GM12878 (cell line): ENCODE measurements around the gene MYLK4. TPM values are rescaled to one million over a fixed set of nuclear protein-coding genes. Genes with fewer than 3 reads are reported as not detected.

Source experiments
- ATAC-seq: fragments of 200-7000 bp; cut with Tn5 transposase; 3 replicates; pipeline ENCODE4 v1.9.1; 2020; ENCODE audit warnings: mild to moderate bottlenecking, moderate library complexity
- BruUV-seq: library from RNA; stranded (reverse); fragments of 400-500 nt; replicated peaks from 2 replicates; lab custom pipeline; 2021; lab: Mats Ljungman, UMichigan
- CTCF ChIA-PET: fragments of 300-600 bp; sonication (Branson Sonifier 250); formaldehyde crosslinking; extraction: SDS; loops from one replicate; lab custom pipeline; 2021; ENCODE audit warnings: inconsistent platforms; lab: Yijun Ruan, JAX
- POLR2A ChIA-PET: fragments of 350-600 bp; formaldehyde crosslinking; extraction: SDS; loops from one replicate; lab custom pipeline; 2021; ENCODE audit warnings: inconsistent platforms; lab: Charles Lee
- RAD21 ChIA-PET: fragments of 300-600 bp; sonication (Branson Sonifier 250); formaldehyde crosslinking; loops from one replicate; lab custom pipeline; 2023; ENCODE audit warnings: antibody characterized with exemption; ENCODE audit not compliant: unreplicated experiment; lab: Charles Lee
- SMC1A ChIA-PET: fragments of 300-600 bp; sonication (Branson Sonifier 250); formaldehyde crosslinking; loops from one replicate; lab custom pipeline; 2023; ENCODE audit not compliant: unreplicated experiment, uncharacterized antibody; lab: Charles Lee
- DNase-seq: peaks from one replicate; pipeline ENCODE4 v3.0.0-alpha.2; 2011; ENCODE audit warnings: low read depth, low spot score
- FAIRE-seq: peaks from 3 replicates; lab custom pipeline; 2011; peaks lifted over from hg19 to GRCh38; lab: Jason Lieb, UNC
- H2AFZ ChIP-seq: 2 replicates; pipeline ENCODE4 v1.6.0; 2011; ENCODE audit warnings: low read depth, low read length, control low read depth; ENCODE audit not compliant: control insufficient read depth
- H3K27ac ChIP-seq: 2 replicates; pipeline ENCODE4 v1.5.1; 2011; ENCODE audit warnings: control low read depth; ENCODE audit not compliant: control insufficient read depth, insufficient read depth
- H3K27me3 ChIP-seq, 2 experiments: replicated peaks in 1 of 2; 2 replicates each; pipeline versions ENCODE4 v1.6.0 to v1.6.1; 2011; ENCODE audit warnings: low read length in 1 of 2; ENCODE audit not compliant: control insufficient read depth in 2 of 2, insufficient read depth in 2 of 2
- H3K36me3 ChIP-seq, 2 experiments: 2 replicates each; pipeline ENCODE4 v1.5.1; 2011; ENCODE audit warnings: low read length in 1 of 2; ENCODE audit not compliant: control insufficient read depth in 2 of 2, insufficient read depth in 2 of 2
- H3K4me1 ChIP-seq: 2 replicates; pipeline ENCODE4 v1.6.1; 2011; ENCODE audit warnings: mild to moderate bottlenecking, low read length, moderate library complexity, mixed read lengths; ENCODE audit not compliant: control insufficient read depth, insufficient read depth
- H3K4me2 ChIP-seq: 2 replicates; pipeline ENCODE4 v1.6.0; 2011; ENCODE audit warnings: control low read depth; ENCODE audit not compliant: control insufficient read depth, insufficient read depth
- H3K4me3 ChIP-seq: fragments of 200-600 bp; sonication (generic); 2 replicates; pipeline ENCODE4 v1.5.1; 2016
- H3K79me2 ChIP-seq: 2 replicates; pipeline ENCODE4 v1.6.0; 2011; ENCODE audit warnings: low read length; ENCODE audit not compliant: control insufficient read depth, insufficient read depth
- H3K9ac ChIP-seq: 2 replicates; pipeline ENCODE4 v1.8.0; 2011; ENCODE audit warnings: low read length, control low read depth, mixed read lengths; ENCODE audit not compliant: control insufficient read depth, insufficient read depth
- H3K9me3 ChIP-seq: replicated peaks from 3 replicates; pipeline ENCODE4 v1.5.1; 2011; ENCODE audit warnings: mild to moderate bottlenecking, low read length; ENCODE audit not compliant: control insufficient read depth, insufficient read depth
- H4K20me1 ChIP-seq: 2 replicates; pipeline ENCODE4 v1.6.0; 2011; ENCODE audit not compliant: control insufficient read depth, insufficient read depth
- EP300 ChIP-seq, 2 experiments: fragments of 150-350 bp in 1 of 2; IDR thresholded peaks; 2 replicates each; pipeline ENCODE4 v1.6.1; 2011 to 2012; ENCODE audit warnings: low read depth in 2 of 2, low read length in 2 of 2, borderline replicate concordance in 1 of 2, improper control_type of control experiment in 1 of 2, inconsistent platforms in 1 of 2; ENCODE audit not compliant: control insufficient read depth in 1 of 2
- HDAC6 ChIP-seq: fragments of 200-600 bp; sonication (generic); IDR thresholded peaks from one replicate; pipeline ENCODE4 v1.8.0; 2017; ENCODE audit warnings: antibody characterized with exemption; ENCODE audit not compliant: unreplicated experiment
- HDGF ChIP-seq: fragments of 450-650 bp; IDR thresholded peaks from 2 replicates; pipeline ENCODE4 v1.6.1; 2016; ENCODE audit warnings: antibody characterized with exemption
- IKZF1 ChIP-seq: fragments of 450-650 bp; conservative IDR thresholded peaks from 2 replicates; pipeline ENCODE4 v1.6.1; 2017; ENCODE audit warnings: antibody characterized with exemption, mild to moderate bottlenecking
- MYC ChIP-seq: IDR thresholded peaks from 2 replicates; pipeline ENCODE4 v1.6.1; 2011; ENCODE audit warnings: mild to moderate bottlenecking, low read length, moderate library complexity, inconsistent platforms; ENCODE audit not compliant: insufficient read depth, insufficient replicate concordance, insufficient read length, severe bottlenecking
- PML ChIP-seq: IDR thresholded peaks from 2 replicates; pipeline ENCODE4 v1.6.1; 2012; ENCODE audit warnings: low read length, inconsistent platforms
- POLR2AphosphoS5 ChIP-seq: IDR thresholded peaks from 2 replicates; pipeline ENCODE4 v1.6.1; 2011; ENCODE audit warnings: mild to moderate bottlenecking, low read length, inconsistent platforms
- RFX5 ChIP-seq: IDR thresholded peaks from 2 replicates; pipeline ENCODE4 v1.6.1; 2011; ENCODE audit warnings: low read depth, low read length, improper control_type of control experiment
- SREBF1 ChIP-seq: IDR thresholded peaks from 2 replicates; pipeline ENCODE4 v1.6.1; 2012; ENCODE audit warnings: mild to moderate bottlenecking, low read length
- TAF1 ChIP-seq: IDR thresholded peaks from 2 replicates; pipeline ENCODE4 v1.6.1; 2011; ENCODE audit warnings: mild to moderate bottlenecking, low read depth, low read length, borderline replicate concordance
- WGBS: methylation state at CpG from one replicate; pipeline ENCODE4 v1.1.6; 2016; ENCODE audit warnings: low lambda C conversion rate; ENCODE audit not compliant: insufficient replicate concordance, insufficient coverage; ENCODE audit errors: missing lambda C conversion rate; 5-methylcytosine and 5-hydroxymethylcytosine counted together
- in situ Hi-C: fragments of 300-500 bp; cut with MboI; formaldehyde crosslinking; loops from 9 replicates; pipeline ENCODE4 v1.14.3; 2018; ENCODE audit warnings: mixed read lengths
- intact Hi-C: fragments of 100-400 bp; cut with micrococcal nuclease; formaldehyde crosslinking; loops from one replicate; pipeline ENCODE4 v1.14.2; 2022; ENCODE audit not compliant: unreplicated experiment
- polyA plus RNA-seq, 11 experiments: library from polyadenylated mRNA; depleted of rRNA in 4 of 11; unstranded in 6 of 11; stranded (reverse) in 5 of 11; fragments of >200 nt; fragmentation: Nextera tagmentation in 4 of 11; fragmentation: Illumina TruSeq in 1 of 11; extraction: Ambion mirVana in 4 of 11; extraction: Trizol in 1 of 11; gene quantifications; 1 replicate in 1 of 11; 2 replicates in 10 of 11; pipeline versions ENCODE4 v1.2.1 to v1.2.3, GENCODE V29; 2011 to 2016; ENCODE audit warnings: inconsistent platforms in 2 of 11, missing spikeins in 2 of 11, low read depth in 1 of 11
- total RNA-seq, 4 experiments: library from RNA; depleted of rRNA in 3 of 4; stranded (reverse); fragments of >200 nt in 3 of 4; fragmentation: Illumina TruSeq in 1 of 4; extraction: Trizol in 1 of 4; gene quantifications; 2 replicates each; pipeline versions ENCODE4 v1.2.1 to v1.2.3, GENCODE V29; 2013 to 2021
- TF ChIP-seq, protein P1 (sequence below): IDR thresholded peaks from 2 replicates; pipeline ENCODE4 v1.6.1; 2011; ENCODE audit warnings: low read depth, mild to moderate bottlenecking, low read length, moderate library complexity, borderline replicate concordance; ENCODE audit errors: extremely low read depth
- TF ChIP-seq, protein P2 (sequence below): IDR thresholded peaks from 2 replicates; pipeline ENCODE4 v1.6.1; 2011; ENCODE audit warnings: borderline replicate concordance, low read depth, mild to moderate bottlenecking, moderate library complexity, mixed read lengths, low read length; ENCODE audit not compliant: insufficient read depth; ENCODE audit errors: extremely low read length
- TF ChIP-seq, protein P3 (sequence below), 3 experiments: IDR thresholded peaks in 2 of 3; conservative IDR thresholded peaks in 1 of 3; 2 replicates each; pipeline ENCODE4 v1.5.1; 2011; ENCODE audit warnings: low read depth in 3 of 3, low read length in 3 of 3, mild to moderate bottlenecking in 3 of 3, control low read depth in 2 of 3, moderate library complexity in 2 of 3, inconsistent platforms in 1 of 3, mixed read lengths in 1 of 3; ENCODE audit not compliant: control insufficient read depth in 2 of 3, insufficient read depth in 1 of 3; ENCODE audit errors: extremely low read depth in 1 of 3

The MYLK4 gene
- total and polyA plus RNA-seq, 10 of the 15 experiments (the other 5 are each of a cell fraction or from before 2014, with no cell fraction given), result under 0.01 to 0.09 (median 0.05) TPM; not detected in 1

DNA sequence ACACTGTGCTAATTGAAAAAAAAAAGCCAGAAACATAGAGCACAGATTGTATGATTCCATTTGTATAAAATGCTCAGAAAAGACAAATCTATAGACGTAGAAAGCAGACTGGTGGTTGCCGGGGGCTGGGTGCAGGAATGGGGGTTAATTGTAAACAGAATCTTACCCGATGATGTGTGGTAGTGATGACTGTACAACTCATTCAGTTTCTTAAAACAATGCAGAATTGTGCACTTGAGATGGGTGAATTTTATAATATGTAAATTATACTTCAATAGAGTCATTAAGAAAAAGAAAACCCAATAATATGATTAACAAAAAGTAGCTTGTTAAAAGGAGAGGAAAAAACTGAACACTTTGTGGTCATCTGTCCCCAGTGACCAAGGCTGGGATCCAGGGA lies 3.7 kb upstream of the MYLK4 start:
- intact Hi-C loops, result no loop called here

More for the DNA sequence above, 3.7 kb upstream of the MYLK4 start:
- ATAC-seq (no peak), FAIRE-seq (no peak)
- no peaks in the 10 kb centered on the region for H3K36me3 ChIP-seq
- H3K79me2 ChIP-seq, result no peaks in the 10 kb centered on the region
- no peaks in the 10 kb centered on the region for H3K4me1 ChIP-seq
- ChIA-PET POLR2A (no interaction called here), CTCF (no interaction called here)
- no peak overlapping the region for H3K27ac ChIP-seq
- no peak overlapping the region for H2AFZ ChIP-seq
- H3K9ac ChIP-seq, result no peak overlapping the region
- no peak overlapping the region for H3K4me3 ChIP-seq
- no peaks in the 10 kb centered on the region for H3K9me3 ChIP-seq
- TF ChIP-seq, protein P1, sequence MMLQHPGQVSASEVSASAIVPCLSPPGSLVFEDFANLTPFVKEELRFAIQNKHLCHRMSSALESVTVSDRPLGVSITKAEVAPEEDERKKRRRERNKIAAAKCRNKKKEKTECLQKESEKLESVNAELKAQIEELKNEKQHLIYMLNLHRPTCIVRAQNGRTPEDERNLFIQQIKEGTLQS, result no peak
- TF ChIP-seq IKZF1, result no peak
- TF ChIP-seq HDAC6, result no peak
- no peak for TF ChIP-seq TAF1
- TF ChIP-seq RFX5, result no peak
- no peak for TF ChIP-seq MYC
- no peak for TF ChIP-seq POLR2AphosphoS5
- TF ChIP-seq HDGF, result no peak
- TF ChIP-seq, protein P2, sequence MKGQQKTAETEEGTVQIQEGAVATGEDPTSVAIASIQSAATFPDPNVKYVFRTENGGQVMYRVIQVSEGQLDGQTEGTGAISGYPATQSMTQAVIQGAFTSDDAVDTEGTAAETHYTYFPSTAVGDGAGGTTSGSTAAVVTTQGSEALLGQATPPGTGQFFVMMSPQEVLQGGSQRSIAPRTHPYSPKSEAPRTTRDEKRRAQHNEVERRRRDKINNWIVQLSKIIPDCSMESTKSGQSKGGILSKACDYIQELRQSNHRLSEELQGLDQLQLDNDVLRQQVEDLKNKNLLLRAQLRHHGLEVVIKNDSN, result no peak
- TF ChIP-seq PML, result no peak
- no peak for TF ChIP-seq EP300 (IDR thresholded peaks at IDR 0.05; ENCODE audit: borderline replicate concordance in 1 of 2, control insufficient read depth in 1 of 2, low read depth in 2 of 2, low read length in 2 of 2)
- TF ChIP-seq SREBF1, result no peak
- TF ChIP-seq, protein P3, sequence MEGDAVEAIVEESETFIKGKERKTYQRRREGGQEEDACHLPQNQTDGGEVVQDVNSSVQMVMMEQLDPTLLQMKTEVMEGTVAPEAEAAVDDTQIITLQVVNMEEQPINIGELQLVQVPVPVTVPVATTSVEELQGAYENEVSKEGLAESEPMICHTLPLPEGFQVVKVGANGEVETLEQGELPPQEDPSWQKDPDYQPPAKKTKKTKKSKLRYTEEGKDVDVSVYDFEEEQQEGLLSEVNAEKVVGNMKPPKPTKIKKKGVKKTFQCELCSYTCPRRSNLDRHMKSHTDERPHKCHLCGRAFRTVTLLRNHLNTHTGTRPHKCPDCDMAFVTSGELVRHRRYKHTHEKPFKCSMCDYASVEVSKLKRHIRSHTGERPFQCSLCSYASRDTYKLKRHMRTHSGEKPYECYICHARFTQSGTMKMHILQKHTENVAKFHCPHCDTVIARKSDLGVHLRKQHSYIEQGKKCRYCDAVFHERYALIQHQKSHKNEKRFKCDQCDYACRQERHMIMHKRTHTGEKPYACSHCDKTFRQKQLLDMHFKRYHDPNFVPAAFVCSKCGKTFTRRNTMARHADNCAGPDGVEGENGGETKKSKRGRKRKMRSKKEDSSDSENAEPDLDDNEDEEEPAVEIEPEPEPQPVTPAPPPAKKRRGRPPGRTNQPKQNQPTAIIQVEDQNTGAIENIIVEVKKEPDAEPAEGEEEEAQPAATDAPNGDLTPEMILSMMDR (IDR thresholded peaks at IDR 0.05 in 2 of 3, conservative IDR thresholded peaks at IDR 0.05 in 1 of 3; ENCODE audit: control insufficient read depth in 2 of 3, extremely low read depth in 1 of 3, insufficient read depth in 1 of 3, low read depth in 3 of 3, low read length in 3 of 3), result no peak
- TF ChIP-seq, all 136 proteins: peak for 0
- in situ Hi-C loops, result loop anchor here (10.0 kb wide), 1 partner anchor 1160 kb away; no protein-coding TSS in a partner anchor
- no TSS peak for BruUV-seq
- H3K27me3 ChIP-seq, result peaks cover 2 to 7% of the 10 kb centered on the region in 2 experiments; a peak in 2 of 4 replicates
- DNase-seq, result no peak
- RAD21 ChIA-PET, result no interaction called here
- SMC1A ChIA-PET, result no interaction called here
- H4K20me1 ChIP-seq, result no peaks in the 10 kb centered on the region
- no peak overlapping the region for H3K4me2 ChIP-seq
- 48% methylated on average over 3 of the region's 3 CpGs for WGBS
